GM21526 (cell line): Measurements from ENCODE around the gene TM7SF3.
"Not testable (repeated sequence)": the region's sequence is repeated elsewhere in the genome, so short reads cannot be mapped to it uniquely, and the experiment has no call there.

Experiments
- ATAC-seq: cut with Tn5 transposase; IDR thresholded peaks from one replicate; pipeline ENCODE4 v1.9.1; 2021; ENCODE audit warnings: moderate library complexity; ENCODE audit not compliant: unreplicated experiment, low FRiP score

The TM7SF3 gene

DNA sequence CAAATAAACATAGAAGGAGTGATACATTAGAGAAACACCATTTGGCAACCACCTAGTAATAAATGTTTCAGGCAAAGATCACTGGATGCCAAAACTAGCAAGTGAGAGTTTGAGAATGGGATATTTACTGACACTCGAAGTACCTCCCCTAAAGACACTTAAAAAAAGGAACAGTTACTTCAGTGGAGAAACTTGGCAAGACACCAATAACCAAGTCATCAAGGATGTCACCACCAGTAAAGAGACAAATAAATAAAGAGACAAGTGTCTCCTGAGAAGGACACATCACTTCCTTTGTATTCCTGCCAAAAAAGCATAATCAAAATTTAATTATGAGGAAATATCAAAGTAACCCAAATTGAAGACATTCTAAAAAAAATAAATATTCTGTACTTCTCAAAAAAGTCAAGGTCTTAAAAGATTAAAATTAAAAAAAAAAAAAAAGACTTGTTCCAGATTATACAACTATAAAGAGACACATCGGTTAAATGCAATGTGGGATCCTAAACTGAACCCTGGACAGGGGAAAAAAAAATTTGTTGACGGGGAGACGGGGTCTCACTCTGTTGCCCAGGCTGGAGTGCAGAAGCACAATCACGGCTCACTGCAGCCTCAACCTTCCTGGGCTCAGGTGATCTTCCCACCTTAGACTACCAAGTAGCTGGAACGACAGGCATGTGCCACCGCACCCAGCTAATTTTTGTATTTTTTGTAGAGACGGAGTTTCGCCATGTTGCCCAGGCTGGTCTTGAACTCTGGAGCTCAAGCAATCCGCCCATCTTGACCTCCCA lies 26.4 kb downstream of the TM7SF3 start:
- no peak for ATAC-seq

GRCh38 chr12:26982866-26983265 lies 31.3 kb downstream of the TM7SF3 start:
- ATAC-seq, result no peak

GRCh38 chr12:26979733-26980132 lies 34.5 kb downstream of the TM7SF3 start:
- no peak for ATAC-seq

DNA sequence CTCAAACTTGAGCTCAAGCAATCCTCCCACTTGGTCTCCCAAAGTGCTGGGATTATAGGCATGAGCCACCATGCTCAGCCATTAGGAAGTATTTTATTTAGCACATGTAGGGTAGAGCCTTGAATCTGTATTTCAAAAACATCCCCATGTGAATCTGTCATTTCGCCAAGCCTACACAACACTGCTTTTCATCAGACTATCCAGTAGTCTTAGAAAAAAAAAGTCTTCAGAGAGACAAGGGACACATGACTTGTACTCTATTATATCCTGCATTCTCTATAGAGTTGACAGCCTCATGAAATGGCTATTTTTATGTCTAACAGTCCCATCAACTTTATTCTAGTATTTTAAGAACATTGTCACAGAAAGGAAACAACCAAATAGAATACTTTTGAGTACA lies 35.4 kb downstream of the TM7SF3 start:
- ATAC-seq, result no peak

DNA sequence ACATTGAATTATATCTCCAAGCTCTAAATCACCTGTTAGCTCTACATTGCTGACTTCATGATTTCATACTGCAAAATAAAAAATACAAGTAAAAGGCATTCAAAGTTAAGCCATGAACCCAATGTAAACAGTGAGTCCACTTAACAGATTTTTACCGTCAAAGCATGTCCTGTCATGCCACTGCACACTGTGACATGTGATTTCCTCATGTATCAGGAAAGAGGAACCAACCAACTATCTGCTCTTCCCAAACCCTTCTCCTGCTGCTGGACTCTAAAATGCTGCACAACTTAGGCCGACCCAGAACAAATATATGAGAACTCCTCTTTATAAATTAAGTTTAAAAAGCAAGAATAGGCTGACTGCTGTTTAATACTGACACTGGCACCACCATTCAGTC lies 37.5 kb downstream of the TM7SF3 start:
- ATAC-seq, result no peak

DNA sequence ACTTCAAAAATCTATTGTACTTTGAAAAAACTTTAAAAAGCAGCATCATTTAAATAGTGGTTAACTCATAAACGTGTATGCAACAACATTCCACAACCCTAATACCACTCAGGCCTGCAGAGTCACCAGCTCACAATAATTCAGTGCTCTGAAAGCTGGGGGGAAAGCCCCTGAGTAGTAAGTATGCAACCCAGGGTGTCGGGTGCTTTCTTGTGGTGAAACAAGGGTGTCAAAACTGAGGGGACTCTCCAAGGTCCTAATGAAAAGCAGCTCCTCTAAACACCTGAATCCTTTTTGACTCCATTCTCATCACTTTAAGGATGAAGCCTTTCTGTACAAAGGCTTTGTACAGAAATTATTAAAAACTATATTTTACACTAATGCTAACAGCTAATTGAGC lies 42.2 kb downstream of the TM7SF3 start:
- ATAC-seq, result peak; percentile 91

DNA sequence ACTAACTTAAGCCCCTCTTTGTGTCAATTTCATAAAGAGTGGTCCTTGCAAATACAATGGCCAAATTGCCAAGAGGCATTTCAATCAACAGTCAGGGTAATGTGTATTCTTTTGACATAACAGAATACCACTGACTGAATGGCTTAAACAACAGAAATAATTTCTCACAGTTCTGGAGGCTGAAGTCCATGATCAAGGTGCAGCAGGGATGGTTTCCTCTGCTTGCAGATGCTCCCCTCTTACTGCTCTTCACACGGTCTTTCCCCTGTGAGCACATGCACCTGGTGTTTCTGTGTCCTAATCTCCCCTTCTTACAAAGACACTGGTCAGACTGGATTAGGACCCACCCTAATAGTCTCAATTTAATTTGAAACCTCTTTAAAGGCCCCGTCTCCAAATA lies 44.0 kb downstream of the TM7SF3 start:
- ATAC-seq, result no peak

DNA sequence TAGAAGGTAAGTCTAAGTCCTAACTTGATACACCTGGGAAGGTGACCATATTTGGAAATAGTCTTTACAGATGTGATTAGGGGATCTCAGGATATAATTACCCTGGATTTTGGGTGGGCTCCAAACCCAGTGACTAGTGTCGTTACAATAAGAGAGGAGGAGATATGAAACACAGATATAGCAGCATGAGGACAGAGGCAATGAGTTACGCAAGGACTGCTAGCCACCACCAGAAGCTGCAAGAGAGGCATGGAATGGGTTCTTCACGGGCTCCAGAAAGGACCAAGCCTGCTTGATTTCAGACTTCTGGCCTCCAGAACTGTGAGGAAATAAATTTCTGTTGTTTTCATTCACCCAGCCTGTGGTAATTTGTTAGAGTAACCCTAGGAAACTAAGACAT lies 47.3 kb downstream of the TM7SF3 start:
- ATAC-seq, result no peak

GRCh38 chr12:26963413-26963812 lies 50.8 kb downstream of the TM7SF3 start:
- no peak for ATAC-seq

GRCh38 chr12:26961803-26962202 lies 52.4 kb downstream of the TM7SF3 start:
- no peak for ATAC-seq

- ATAC-seq, result not testable (repeated sequence)
These were observed 52.8 kb downstream of the TM7SF3 start for GRCh38 chr12:26961391-26961790.

DNA sequence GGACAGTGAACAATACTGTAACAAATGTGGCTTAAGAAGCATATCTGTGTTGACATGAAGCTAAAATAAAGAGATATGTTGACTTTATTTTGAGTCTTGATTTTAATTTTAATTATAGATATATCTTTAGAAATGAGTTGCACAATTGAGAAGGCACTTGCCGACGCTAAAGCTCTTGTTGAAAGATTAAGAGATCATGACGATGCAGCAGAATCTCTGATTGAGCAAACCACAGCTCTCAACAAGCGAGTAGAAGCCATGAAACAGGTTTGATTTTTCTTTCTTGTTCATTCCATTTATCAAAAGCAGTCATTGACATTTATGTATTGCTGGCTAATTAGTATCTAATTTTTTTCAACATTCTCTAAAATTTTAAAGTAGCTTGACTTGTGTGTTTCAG lies 60.2 kb downstream of the TM7SF3 start:
- ATAC-seq, result no peak

DNA sequence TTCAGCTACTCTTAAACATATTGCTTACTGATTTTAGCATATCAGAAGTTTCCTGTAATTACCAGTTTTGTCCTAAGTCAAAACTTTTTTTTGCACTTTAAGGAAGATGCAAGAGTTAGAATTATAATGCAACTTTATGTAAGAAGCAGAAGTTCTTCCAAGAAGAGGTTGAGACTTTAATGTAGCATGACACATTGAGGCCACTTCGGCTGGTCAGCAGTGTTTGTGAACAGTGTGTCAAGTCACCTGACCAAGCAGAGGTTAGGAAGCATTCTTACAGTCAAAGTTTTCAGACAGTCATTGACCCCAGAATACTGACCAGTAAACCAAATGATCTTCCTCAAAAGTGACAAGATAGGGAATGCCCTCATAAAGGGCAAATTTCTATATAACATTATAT lies 60.7 kb downstream of the TM7SF3 start:
- no peak for ATAC-seq

DNA sequence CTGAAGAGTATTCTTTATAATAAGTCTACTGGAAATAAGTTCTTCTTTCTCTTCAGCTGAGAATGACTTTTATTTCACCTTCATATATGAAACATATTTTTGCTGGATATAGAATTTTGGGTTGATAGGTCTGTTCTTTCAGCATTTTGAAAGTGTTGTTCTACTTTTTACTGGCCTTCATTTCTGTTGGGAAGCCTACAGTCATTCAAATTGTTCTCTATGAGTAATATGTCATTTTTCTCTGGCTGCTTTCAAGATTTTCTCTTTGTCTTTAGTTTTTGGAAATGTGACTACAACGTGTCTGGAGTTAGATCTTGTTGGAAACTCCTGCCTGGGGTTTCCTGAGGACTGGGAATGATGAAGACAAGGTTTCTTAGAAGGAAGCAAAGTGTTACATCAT lies 65.9 kb downstream of the TM7SF3 start:
- no peak for ATAC-seq

- no peak for ATAC-seq
These were observed 73.0 kb downstream of the TM7SF3 start for GRCh38 chr12:26941215-26941594.

GRCh38 chr12:26940516-26941214 lies 73.5 kb downstream of the TM7SF3 start:
- no peak for ATAC-seq

- ATAC-seq, result no peak
These were observed 74.2 kb downstream of the TM7SF3 start for GRCh38 chr12:26939953-26940352.

GRCh38 chr12:26939192-26939832 lies 74.9 kb downstream of the TM7SF3 start:
- no peak for ATAC-seq

DNA sequence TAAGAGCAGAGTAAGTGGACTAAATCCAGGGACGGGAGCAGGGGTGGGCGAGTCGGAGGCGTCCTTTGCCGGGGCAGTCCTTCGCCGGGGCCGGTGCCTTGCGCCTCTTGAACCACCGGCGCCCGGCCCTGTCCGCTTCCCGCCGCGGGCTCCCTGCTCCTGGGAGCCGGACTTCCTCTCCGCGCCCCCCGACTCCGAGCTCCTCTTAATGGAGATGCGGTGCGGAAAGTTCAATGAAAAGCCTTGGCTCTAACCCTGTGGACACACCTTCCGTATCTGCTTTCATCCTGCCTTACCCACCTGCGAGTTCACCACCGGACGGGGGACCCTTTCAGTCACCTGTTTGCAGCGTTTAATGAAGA lies 75.5 kb downstream of the TM7SF3 start:
- ATAC-seq, result peak; percentile 15

- ATAC-seq, result peak; percentile 77
These were observed 76.1 kb downstream of the TM7SF3 start, which contains the start of the genes FGFR1OP2 and INTS13 for GRCh38 chr12:26937863-26938700. Gene FGFR1OP2, plus strand, starts transcription at chr12:26938470. Its CDS starts 15,689 bp downstream, at chr12:26954159. Gene INTS13, minus strand, starts transcription at chr12:26937981. Its CDS starts 1,178 bp downstream, at chr12:26936803.

DNA sequence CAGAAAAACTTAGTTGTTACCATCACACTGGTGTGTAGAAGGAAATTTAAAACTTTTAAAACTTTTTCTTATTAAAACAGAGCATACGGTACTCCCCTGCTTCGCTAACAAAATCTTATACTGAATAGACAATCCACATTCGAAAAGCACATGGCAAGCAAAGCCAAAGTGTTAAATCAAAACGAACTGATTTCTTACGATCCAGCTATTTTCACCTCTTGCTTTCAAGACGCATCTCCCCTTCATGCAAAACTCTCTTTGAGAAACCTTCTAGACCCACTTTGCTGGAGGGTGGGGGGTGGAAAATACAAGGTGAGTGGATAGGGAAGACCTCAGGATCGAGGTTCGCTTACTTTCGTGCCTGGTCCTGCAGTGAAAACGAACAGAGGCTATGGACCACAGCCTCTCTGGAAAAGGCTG lies 76.7 kb downstream of the TM7SF3 start:
- ATAC-seq, result no peak
